NAMALWA (cell line): ENCODE data around the gene NCK2.

Experiments used
- DNase-seq: peaks from one replicate; pipeline ENCODE4 v3.0.0-alpha.2; 2015; ENCODE audit warnings: low spot score

Gene NCK2

GRCh38 chr2:105814291-105814940, 69.7 kb downstream of the NCK2 start:
- DNase-seq, result no peak

DNA sequence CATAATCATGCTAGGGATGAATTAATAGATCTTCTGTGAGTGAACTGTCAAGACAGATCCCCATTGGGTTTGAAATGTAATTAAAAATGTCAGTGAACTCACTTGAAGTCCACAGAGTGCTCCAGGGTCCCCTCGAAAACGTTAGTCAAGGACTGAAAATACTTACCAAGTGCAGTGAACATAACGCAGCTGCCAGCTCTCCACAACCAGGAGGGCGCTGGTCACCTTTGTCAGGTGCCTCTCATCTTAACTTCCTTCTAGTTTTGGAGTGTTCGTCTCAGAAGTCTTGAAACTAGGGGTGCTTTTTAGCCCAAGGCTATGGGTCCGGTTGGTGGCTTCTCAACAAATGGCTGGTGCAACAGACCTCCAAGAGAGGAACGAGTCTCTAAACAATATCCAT, 70.7 kb downstream of the NCK2 start:
- no peak for DNase-seq

DNA sequence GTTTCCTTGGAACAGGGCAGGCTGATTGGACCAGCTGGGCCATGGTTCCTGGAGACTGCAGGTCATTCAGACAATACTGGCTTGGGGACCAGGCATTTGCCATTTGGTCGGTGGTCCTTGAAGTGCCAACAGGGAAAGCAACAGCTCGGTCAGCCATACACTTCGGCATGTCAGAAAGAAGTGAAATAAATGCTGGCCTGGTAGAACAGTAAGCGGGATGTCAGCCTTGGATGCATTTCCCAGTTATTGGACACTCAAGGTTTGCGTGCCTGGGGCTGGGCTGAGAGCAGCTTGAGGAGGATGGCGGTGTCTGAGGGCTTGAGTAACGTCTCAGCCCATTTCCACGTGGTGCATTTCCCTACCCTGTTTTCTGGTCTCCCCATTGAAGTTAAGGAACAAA, 75.4 kb downstream of the NCK2 start:
- no peak for DNase-seq

- no peak for DNase-seq
These were observed 76.0 kb downstream of the NCK2 start for GRCh38 chr2:105820691-105821090.

GRCh38 chr2:105821428-105822125, 76.9 kb downstream of the NCK2 start:
- no peak for DNase-seq

DNA sequence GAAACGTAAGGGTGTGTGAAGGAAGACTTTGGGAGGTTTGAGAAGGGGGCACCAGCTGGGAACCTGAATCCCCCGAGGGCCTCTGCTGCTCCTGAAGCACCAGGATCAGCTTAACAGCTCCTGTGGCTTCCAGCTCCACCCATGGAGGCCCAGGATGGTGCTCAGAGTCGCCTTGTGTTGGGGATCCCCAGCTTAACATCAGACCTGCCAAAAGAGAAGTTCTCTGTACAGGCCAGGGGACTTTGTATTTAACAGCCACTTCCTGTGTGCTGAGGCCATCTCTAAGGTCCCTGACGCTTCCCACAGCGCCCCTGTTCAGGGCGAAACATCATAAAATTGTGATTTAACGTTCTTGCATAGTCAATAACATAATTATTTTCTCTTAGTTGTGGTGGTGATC, 77.5 kb downstream of the NCK2 start:
- no peak for DNase-seq

DNA sequence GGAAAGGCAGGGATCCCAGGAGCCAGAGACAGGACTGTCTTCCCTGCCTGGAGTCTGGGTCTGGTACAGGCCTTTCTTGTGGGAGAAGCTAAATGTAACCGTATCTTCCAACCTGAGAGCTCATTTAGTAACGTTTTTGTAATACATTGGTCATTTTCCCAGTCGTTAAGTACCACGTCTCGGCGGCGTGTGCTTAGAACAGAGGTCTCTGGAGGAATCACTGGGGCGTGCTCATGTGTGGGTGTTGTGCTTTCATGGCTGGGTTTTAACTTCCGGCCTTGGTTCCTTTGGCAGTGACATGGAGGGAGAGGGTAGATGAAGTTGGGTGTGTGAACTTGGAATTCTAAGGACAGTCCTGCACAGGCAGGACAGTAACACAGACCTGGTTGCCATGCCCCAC, 79.7 kb downstream of the NCK2 start:
- no peak for DNase-seq

GRCh38 chr2:105827351-105828096, 82.8 kb downstream of the NCK2 start:
- DNase-seq, result no peak

GRCh38 chr2:105828558-105828957, 83.8 kb downstream of the NCK2 start:
- no peak for DNase-seq

DNA sequence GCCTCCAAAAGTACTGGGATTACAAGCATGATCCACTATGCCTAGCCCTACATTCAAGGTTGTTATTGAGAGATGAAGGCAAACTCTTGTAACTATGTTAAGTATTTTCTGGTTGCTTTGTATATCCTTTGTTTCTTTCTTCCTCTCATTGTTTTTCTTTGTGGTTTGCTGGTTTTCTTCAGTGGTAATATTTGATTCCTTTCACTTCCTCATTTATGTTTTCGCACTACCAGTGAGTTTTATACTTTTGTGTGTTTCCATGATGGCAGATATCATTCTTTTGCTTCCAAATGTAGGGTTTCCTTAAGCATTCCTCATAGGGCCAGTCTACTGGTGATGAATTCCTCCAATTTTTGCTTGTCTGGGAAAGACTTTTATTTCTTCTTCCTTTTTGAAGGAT, 90.2 kb downstream of the NCK2 start:
- peak; percentile 53 for DNase-seq

- DNase-seq, result no peak
These were observed 91.6 kb downstream of the NCK2 start for GRCh38 chr2:105836341-105836740.

GRCh38 chr2:105836840-105837692, 92.4 kb downstream of the NCK2 start:
- DNase-seq, result no peak

GRCh38 chr2:105839793-105840192, 95.1 kb downstream of the NCK2 start:
- no peak for DNase-seq

DNA sequence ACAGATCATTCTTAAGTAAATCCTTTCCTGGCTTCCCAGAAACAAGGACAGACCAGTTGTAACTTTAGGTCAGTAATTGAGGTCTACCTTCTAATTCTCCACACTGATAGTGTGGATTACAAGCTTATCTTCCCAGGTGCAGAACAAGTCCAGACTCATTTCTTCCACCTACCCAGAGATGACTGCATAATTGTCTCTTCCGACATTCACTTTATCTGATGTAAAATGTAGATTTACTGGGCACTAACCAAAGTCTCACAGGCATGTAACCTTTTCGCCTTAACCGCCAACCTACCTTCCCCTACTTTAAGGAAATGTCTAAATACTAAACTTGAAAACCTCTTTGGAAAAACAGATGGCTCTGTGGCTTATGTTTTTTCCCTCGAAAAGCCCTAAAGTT, 96.2 kb downstream of the NCK2 start:
- no peak for DNase-seq

DNA sequence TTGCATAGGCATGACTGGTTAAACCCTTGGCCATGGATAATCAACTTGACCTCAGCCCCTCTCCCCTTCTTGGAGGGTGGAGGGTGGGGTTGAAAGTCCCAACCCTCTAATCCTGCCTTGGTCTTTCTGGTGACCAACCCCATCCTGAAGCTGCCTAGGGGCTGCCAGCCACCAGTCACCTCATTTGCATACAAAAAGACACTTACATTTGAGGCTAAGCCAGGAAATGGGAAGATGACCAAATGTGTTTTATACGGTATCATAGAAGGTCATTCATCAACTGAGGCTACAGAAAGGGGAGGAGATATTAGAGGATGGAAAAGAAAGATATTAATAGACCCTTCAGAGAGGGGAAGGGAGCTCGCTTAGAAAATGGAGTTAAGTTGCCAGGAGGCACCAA, 96.8 kb downstream of the NCK2 start:
- no peak for DNase-seq

- DNase-seq, result no peak
These were observed 97.8 kb downstream of the NCK2 start for GRCh38 chr2:105842555-105842954.

DNA sequence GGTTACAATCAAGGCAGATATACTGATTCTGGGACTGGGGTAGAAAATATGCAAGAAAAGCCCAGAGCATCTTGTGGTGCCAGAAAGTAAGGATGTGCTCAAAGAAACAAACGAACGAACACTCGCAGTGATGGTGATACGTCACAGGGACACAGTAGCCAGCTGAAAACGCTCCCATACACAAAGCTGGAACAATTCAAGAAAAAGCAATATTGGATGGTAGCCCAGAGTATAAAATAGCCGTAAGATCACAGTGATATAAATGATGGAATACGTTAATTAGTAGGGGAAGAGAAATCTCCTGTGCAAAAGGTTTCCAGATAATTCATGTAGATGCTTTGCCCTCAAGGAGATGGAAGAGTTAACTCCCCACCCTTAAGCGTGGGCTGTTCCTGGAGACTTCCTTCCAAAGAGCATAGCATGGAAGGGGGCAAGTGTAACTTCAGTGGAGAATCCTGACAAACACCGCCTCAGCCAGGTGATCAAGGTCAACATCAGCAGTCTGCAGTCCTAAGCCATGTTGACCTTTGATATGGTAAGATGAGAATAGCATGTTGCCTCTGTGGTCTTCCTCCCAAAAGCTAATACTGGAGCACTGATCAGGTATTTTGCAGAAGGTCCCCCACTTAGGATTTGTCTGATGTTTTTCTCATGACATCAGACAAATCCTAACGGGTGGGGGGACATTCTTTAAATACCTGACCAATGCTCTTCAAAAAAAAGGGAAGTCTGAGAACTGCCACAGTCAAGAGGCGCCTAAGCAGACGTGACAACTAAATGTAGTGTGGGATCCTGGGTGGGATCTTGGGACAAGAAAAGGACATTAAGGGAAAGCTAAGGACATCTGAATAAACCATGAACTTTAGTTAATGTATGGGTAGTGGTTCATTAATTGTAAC, 99.0 kb downstream of the NCK2 start:
- no peak for DNase-seq

- DNase-seq, result no peak
These were observed 101.3 kb downstream of the NCK2 start for GRCh38 chr2:105845976-105846375.

- DNase-seq, result no peak
These were observed 102.3 kb downstream of the NCK2 start for GRCh38 chr2:105847056-105847455.

DNA sequence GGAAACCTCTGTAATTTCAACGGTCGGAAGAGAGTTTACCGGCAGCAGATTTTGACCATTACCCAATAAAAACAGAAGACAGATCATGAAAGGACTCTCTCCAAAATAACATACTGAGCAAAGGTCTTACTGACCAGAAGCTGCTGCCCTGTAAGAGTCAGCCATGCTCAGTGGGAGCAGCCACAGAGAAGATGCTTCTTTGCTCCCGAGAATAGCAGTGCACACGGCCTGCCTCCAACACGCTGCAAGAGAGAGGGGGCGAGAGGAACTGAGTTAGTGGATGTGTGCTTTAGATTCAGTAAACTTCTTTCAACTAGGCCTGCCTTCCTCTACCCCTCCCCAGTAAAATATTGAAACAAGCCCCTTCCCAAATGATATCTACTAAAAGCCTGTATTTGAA, 103.7 kb downstream of the NCK2 start:
- DNase-seq, result no peak

GRCh38 chr2:105849431-105850179, 104.9 kb downstream of the NCK2 start:
- no peak for DNase-seq
